OCI-LY7 (cell line): ENCODE results near the gene TAF3. TPM values are rescaled to one million over a fixed set of nuclear protein-coding genes. Genes with fewer than 3 reads are reported as not detected.

ENCODE experiments used
- BruUV-seq: library from RNA; stranded (reverse); fragments of 400-500 nt; replicated peaks from 2 replicates; lab custom pipeline; 2021; lab: Mats Ljungman, UMichigan
- CTCF ChIA-PET: fragments of 300-600 bp; sonication (Branson Sonifier 250); formaldehyde crosslinking; loops from one replicate; lab custom pipeline; 2022; ENCODE audit warnings: antibody characterized with exemption; ENCODE audit not compliant: unreplicated experiment; lab: Charles Lee
- POLR2A ChIA-PET: fragments of 300-600 bp; sonication (Branson Sonifier 250); formaldehyde crosslinking; loops from one replicate; lab custom pipeline; 2022; ENCODE audit warnings: antibody characterized with exemption; lab: Charles Lee
- DNase-seq: peaks from one replicate; pipeline ENCODE4 v3.0.0-alpha.2; 2015; ENCODE audit warnings: low spot score
- H2AFZ ChIP-seq: fragments of 200-600 bp; sonication (generic), shearing (Covaris generic); 2 replicates; pipeline ENCODE4 v1.6.1; 2014; ENCODE audit warnings: mild to moderate bottlenecking, antibody characterized with exemption, low read length, moderate library complexity
- H3K27ac ChIP-seq: fragments of 200-600 bp; sonication (generic); 2 replicates; pipeline ENCODE4 v1.5.1; 2014; ENCODE audit warnings: mixed run types, low read depth, mild to moderate bottlenecking, moderate library complexity, low read length, inconsistent platforms; ENCODE audit not compliant: poor library complexity, severe bottlenecking
- H3K36me3 ChIP-seq: fragments of 200-600 bp; sonication (generic); 2 replicates; pipeline ENCODE4 v1.6.1; 2014; ENCODE audit warnings: mild to moderate bottlenecking, antibody characterized with exemption, low read length, moderate library complexity, mixed read lengths; ENCODE audit not compliant: insufficient read depth
- H3K4me1 ChIP-seq: fragments of 200-600 bp; sonication (generic); 2 replicates; pipeline ENCODE4 v1.5.1; 2014; ENCODE audit warnings: mild to moderate bottlenecking, low read length; ENCODE audit not compliant: insufficient read depth, poor library complexity, severe bottlenecking
- H3K4me2 ChIP-seq: fragments of 200-600 bp; sonication (generic); 2 replicates; pipeline ENCODE4 v1.6.1; 2014; ENCODE audit warnings: mild to moderate bottlenecking, low read length
- H3K4me3 ChIP-seq: fragments of 200-600 bp; sonication (generic); 2 replicates; pipeline ENCODE4 v1.5.1; 2014; ENCODE audit warnings: mild to moderate bottlenecking, low read depth, low read length; ENCODE audit not compliant: poor library complexity, severe bottlenecking
- H3K79me2 ChIP-seq: fragments of 200-600 bp; sonication (generic); 2 replicates; pipeline ENCODE4 v1.6.1; 2016; ENCODE audit warnings: low read depth, mild to moderate bottlenecking, low read length, moderate library complexity, mixed read lengths; ENCODE audit not compliant: insufficient read depth
- H3K9me2 ChIP-seq: fragments of 200-600 bp; sonication (generic); 2 replicates; pipeline ENCODE4 v1.6.1; 2016; ENCODE audit warnings: mild to moderate bottlenecking, low read length, mixed read lengths; ENCODE audit not compliant: insufficient read depth
- H3K9me3 ChIP-seq: fragments of 200-600 bp; sonication (generic); 2 replicates; pipeline ENCODE4 v1.6.1; 2014; ENCODE audit warnings: mild to moderate bottlenecking, mixed run types, low read length, mixed read lengths
- H4K20me1 ChIP-seq: fragments of 200-600 bp; sonication (generic); 2 replicates; pipeline ENCODE4 v1.6.1; 2014; ENCODE audit warnings: mild to moderate bottlenecking, antibody characterized with exemption, low read length, moderate library complexity, mixed read lengths; ENCODE audit not compliant: insufficient read depth
- CTCF ChIP-seq: fragments of 200-600 bp; sonication (generic); conservative IDR thresholded peaks from 2 replicates; pipeline ENCODE4 v1.5.1; 2014; ENCODE audit warnings: mild to moderate bottlenecking, antibody characterized with exemption, low read length, moderate library complexity, mixed read lengths
- EZH2phosphoT487 ChIP-seq: fragments of 200-600 bp; sonication (generic); IDR thresholded peaks from 2 replicates; pipeline ENCODE4 v1.6.1; 2018; ENCODE audit warnings: low read depth, borderline replicate concordance, mild to moderate bottlenecking, mixed run types, antibody characterized with exemption, low read length, moderate library complexity, mixed read lengths
- intact Hi-C: fragments of 100-400 bp; cut with micrococcal nuclease; formaldehyde crosslinking; loops from one replicate; pipeline ENCODE4 v1.10.0; 2022; ENCODE audit not compliant: unreplicated experiment
- total RNA-seq, 2 experiments: library from RNA; depleted of rRNA in 1 of 2; stranded (reverse); fragments of >200 nt in 1 of 2; shearing (Covaris generic) in 1 of 2; gene quantifications; 2 replicates each; pipeline ENCODE4 v1.2.3, GENCODE V29; 2014 to 2022

TAF3 gene
- total RNA-seq, 2 experiments from 2014 or later = 3.8 to 11.1 TPM

- POLR2A ChIA-PET = interaction anchor here (0.6 kb wide), 1 partner anchor 997 kb away, joined by 6 read pairs; no protein-coding TSS in a partner anchor
- CTCF ChIA-PET = no interaction called here
- Histone ChIP-seq H3K36me3 (peaks cover 7% of the 10 kb centered on the region; the same call in 1 of the 2 replicates), H3K9me3 (peaks cover 8% of the 10 kb centered on the region; the same call in 1 of the 2 replicates), H4K20me1 (no peaks in the 10 kb centered on the region), H2AFZ (no peak overlapping the region), H3K4me2 (no peak overlapping the region), H3K4me3 (no peak overlapping the region), H3K9me2 (no peaks in the 10 kb centered on the region), H3K4me1 (peaks cover 9% of the 10 kb centered on the region), H3K79me2 (no peaks in the 10 kb centered on the region), H3K27ac (no peak overlapping the region)
- TF ChIP-seq EZH2phosphoT487 (no peak), CTCF (no peak)
- intact Hi-C loops = no loop called here
- no TSS peak for BruUV-seq
- DNase-seq = no peak
Measured at GRCh38 chr10:8004469-8005000, 186.2 kb downstream of the TAF3 start.

- H3K4me1 ChIP-seq = peaks cover 9% of the 10 kb centered on the region
- peaks cover 8% of the 10 kb centered on the region; the same call in 1 of the 2 replicates for H3K9me3 ChIP-seq
- no peak overlapping the region for H3K27ac ChIP-seq
- H3K4me3 ChIP-seq = no peak overlapping the region
- no peak overlapping the region for H2AFZ ChIP-seq
- TF ChIP-seq CTCF = no peak
- intact Hi-C loops = no loop called here
- no peaks in the 10 kb centered on the region for H4K20me1 ChIP-seq
- no TSS peak for BruUV-seq
- POLR2A ChIA-PET = no interaction called here
- CTCF ChIA-PET = no interaction called here
- H3K9me2 ChIP-seq = no peaks in the 10 kb centered on the region
- H3K4me2 ChIP-seq = peak overlapping the region; percentile 14; the same call in 1 of the 2 replicates
- no peaks in the 10 kb centered on the region for H3K79me2 ChIP-seq
- DNase-seq = peak; percentile 33
- H3K36me3 ChIP-seq = peaks cover 7% of the 10 kb centered on the region
Measured at GRCh38 chr10:8006274-8006999, 188.1 kb downstream of the TAF3 start.

GRCh38 chr10:8009031-8009430 lies 190.7 kb downstream of the TAF3 start:
- BruUV-seq = no TSS peak
- Histone ChIP-seq H2AFZ (no peak overlapping the region), H4K20me1 (no peaks in the 10 kb centered on the region), H3K36me3 (peaks cover 7% of the 10 kb centered on the region), H3K27ac (no peak overlapping the region), H3K9me3 (peaks cover 8% of the 10 kb centered on the region; the same call in 1 of the 2 replicates), H3K9me2 (no peaks in the 10 kb centered on the region), H3K4me1 (peaks cover 9% of the 10 kb centered on the region), H3K79me2 (no peaks in the 10 kb centered on the region), H3K4me2 (no peak overlapping the region), H3K4me3 (no peak overlapping the region)
- intact Hi-C loops = no loop called here
- POLR2A ChIA-PET = no interaction called here
- CTCF ChIA-PET = no interaction called here
- no peak for DNase-seq
- TF ChIP-seq CTCF (no peak), EZH2phosphoT487 (no peak)
